ENCODE data around the gene SPEM3.

Gene SPEM3

DNA sequence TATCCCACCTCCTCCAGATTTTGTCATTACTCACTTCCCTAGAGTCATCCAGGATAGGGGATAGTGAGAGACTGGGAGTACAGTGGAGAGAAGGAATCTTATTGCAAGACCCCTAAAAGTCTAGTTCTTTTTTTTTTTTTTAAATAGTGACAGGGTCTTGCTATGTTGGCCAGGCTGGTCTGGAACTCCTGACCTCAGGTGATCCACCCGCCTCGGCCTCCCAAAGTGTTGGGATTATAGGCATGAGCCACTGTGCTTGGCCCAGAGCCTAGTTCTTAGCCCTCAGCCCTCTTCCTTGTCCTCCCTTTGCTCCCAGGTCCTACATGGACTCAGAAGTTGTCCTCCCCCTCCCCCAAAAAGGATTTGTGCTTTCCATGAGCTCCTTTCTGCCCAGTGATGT, 13.5 kb downstream of the SPEM3 start:
- no peak overlapping the region for H3K4me3 ChIP-seq (ENCODE audit: low read depth, low read length)
- DNase-seq (ENCODE audit: low read depth), result no peak
- TF ChIP-seq, protein P1, sequence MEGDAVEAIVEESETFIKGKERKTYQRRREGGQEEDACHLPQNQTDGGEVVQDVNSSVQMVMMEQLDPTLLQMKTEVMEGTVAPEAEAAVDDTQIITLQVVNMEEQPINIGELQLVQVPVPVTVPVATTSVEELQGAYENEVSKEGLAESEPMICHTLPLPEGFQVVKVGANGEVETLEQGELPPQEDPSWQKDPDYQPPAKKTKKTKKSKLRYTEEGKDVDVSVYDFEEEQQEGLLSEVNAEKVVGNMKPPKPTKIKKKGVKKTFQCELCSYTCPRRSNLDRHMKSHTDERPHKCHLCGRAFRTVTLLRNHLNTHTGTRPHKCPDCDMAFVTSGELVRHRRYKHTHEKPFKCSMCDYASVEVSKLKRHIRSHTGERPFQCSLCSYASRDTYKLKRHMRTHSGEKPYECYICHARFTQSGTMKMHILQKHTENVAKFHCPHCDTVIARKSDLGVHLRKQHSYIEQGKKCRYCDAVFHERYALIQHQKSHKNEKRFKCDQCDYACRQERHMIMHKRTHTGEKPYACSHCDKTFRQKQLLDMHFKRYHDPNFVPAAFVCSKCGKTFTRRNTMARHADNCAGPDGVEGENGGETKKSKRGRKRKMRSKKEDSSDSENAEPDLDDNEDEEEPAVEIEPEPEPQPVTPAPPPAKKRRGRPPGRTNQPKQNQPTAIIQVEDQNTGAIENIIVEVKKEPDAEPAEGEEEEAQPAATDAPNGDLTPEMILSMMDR (IDR thresholded peaks at IDR 0.05; ENCODE audit: low read depth, low read length, missing control alignments), result no peak

DNA sequence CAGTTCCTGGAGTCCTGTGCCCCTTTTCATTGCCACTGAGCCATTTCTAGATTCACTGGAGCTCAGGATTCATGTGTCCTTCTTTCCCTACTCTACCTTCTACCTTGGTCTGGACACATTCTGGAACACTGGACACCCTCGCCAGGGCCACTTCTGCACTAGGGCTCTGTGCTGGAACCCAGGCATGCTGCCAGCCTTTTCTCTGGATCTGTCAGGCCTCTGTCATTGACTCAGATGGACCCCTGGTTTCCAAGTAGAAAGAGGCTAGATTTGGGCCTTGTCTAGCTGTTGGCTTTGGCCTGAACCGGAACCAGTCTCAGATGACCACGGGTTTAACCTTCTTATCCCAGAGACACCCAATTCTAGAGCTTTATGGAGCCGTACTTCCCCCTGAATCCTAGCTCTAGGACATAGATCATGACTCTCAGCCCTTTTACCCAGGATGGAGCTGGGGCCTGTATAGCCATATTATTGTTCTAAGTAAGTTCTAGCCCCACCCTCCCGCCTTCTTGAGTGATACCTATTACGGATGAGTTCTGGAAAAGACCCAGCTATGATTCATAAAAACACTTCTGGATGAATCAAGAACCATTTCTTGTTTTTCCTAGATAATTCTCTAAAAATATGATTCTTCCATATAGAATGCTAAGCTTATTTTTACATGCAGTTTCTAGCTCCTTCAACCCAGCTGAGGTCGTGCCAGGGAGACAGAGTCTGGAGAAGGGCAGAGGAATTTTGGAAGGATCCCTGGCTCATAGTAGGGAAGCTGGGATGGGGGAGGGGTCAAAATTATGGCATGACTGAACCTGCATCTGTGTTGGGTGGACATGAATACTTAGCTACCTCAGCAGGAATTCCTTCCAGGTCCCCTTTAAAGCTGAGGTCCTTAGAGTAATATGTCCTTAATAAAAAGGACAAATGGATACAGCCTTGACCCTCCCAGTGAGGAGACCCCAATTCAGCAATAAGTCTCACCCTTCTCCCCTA, 15.1 kb downstream of the SPEM3 start:
- no peak overlapping the region for H3K4me3 ChIP-seq (ENCODE audit: low read depth, low read length)
- DNase-seq (ENCODE audit: low read depth), result no peak
- TF ChIP-seq, protein P1 (IDR thresholded peaks at IDR 0.05; ENCODE audit: low read depth, low read length, missing control alignments), result no peak

DNA sequence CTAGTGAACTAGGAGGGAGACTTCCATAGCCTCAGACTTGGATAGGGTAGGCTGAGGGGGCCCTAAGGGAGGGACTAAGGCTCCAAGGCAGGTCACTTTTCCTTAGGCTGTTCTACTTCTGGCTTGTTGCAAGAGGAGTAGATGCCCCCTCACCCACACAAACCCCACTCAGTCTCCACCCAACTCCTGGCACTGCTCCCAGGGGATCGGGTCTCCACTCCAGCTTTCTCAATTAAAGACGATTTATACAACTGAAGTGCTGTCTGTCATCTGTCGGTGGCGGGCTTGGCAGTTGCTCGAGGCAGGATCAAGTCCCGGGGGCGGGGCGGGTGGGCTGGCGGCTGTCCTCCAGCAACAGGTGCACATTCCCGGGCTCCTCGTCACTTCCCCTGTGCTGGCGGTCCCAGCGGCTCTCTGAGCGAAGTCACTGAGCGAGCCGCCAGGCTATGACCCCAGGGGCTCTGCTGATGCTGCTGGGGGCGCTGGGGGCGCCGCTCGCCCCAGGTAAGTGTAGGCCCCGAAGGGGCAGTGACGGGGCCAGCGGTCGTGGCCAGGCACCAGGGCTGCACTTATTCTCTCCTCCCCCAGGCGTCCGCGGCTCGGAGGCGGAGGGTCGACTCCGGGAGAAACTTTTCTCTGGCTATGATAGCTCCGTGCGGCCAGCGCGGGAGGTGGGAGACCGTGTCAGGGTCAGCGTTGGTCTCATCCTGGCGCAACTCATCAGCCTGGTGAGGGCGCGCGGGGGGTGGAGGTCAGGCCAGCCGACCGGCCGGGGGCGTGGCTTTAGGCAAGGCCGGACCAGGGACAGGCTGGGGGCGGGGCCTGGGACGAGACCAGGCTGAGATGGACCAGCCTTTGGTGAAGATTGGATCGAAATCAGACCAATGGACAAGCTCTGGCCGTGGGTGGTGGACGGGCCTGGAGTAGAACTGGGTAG, 16.3 kb downstream of the SPEM3 start, which contains the start of gene CHRNB1:
TSS of gene CHRNB1 (plus strand) at position 380 of the 937 bp plus-strand sequence. CDS start at position 447, 67 bp downstream.
- TF ChIP-seq, protein P1 (IDR thresholded peaks at IDR 0.05; ENCODE audit: low read depth, low read length, missing control alignments), result no peak
- DNase-seq (ENCODE audit: low read depth), result no peak
- peak within 1 kb of the TSS; percentile 25 for H3K4me3 ChIP-seq (ENCODE audit: low read depth, low read length)

DNA sequence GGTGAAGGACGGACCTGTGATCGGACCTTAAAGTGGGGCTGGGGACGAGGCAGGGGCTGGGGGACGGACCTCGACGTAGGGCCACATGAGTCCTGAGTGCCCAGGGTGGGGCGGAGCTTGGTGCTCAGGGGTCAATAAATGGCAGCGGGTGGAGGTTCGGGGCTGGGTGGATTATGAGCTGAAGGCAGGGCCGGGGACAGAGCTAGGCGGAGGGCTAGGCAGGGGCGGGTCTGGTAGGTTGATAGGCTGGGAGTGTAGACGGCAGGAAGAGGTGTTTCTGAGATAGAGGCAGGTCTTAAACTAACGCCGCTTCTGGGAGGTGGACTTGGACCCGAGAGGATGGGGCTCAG, 16.9 kb downstream of the SPEM3 start:
- no peak for DNase-seq (ENCODE audit: low read depth)
- TF ChIP-seq, protein P1 (IDR thresholded peaks at IDR 0.05; ENCODE audit: low read depth, low read length, missing control alignments), result no peak
- H3K4me3 ChIP-seq (ENCODE audit: low read depth, low read length), result peak overlapping the region; percentile 25; the same call in 1 of the 2 replicates

DNA sequence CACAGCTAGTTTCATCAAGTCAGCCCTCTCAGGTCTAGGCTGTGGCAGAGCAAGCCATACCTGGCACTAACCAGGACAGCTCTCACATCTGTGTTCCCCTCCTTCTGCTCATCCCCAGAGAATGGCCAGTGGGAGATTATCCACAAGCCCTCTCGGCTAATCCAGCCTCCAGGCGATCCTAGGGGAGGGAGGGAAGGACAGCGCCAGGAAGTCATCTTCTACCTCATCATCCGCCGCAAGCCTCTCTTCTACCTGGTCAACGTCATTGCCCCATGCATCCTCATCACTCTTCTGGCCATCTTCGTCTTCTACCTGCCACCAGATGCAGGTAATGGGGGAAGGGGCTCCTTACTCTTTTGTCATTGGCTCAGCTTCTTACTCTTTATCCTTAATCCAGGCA, 19.8 kb downstream of the SPEM3 start:
- TF ChIP-seq, protein P1 (IDR thresholded peaks at IDR 0.05; ENCODE audit: low read depth, low read length, missing control alignments), result no peak
- H3K4me3 ChIP-seq (ENCODE audit: low read depth, low read length), result no peak overlapping the region
- no peak for DNase-seq (ENCODE audit: low read depth)

DNA sequence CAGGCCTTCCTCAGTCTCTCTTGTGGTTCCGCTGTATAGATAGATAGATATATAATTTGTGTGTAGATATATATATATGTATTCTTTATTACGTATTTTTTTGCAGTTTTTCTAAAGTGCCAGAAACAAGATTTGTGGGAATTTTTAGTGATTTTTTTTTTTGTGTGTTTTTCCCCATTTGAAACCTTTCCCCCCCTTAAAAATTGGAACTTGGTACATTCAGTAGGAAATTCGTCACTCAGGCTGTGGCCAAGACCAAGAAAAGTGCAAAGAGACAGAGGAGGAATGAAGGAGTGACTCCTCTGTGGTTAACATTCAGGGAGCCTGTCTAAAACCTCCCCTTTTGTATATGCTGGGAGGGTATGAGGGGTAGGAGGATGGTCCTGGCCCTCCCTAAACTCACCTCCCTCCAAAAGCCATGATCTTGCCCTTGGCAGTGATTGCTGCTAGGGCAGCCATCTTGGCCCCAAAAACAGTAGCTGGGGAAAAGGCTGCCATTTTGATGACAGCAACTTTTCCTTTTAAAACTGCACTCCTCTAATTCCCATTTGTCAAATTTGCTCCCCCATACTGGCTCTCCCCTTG, 31.4 kb downstream of the SPEM3 start:
- TF ChIP-seq, protein P1 (IDR thresholded peaks at IDR 0.05; ENCODE audit: low read depth, low read length, missing control alignments), result no peak
- H3K4me3 ChIP-seq (ENCODE audit: low read depth, low read length), result no peak overlapping the region
- DNase-seq (ENCODE audit: low read depth), result no peak

Data from GM12864 (cell line).